A549 (cell line): ENCODE results near the gene TECRL. TPM values are rescaled to one million over a fixed set of nuclear protein-coding genes. Genes with fewer than 3 reads are reported as not detected.

Source experiments
- ATAC-seq, 2 experiments: fragments of 200-7000 bp in 1 of 2; fragments of >200 bp in 1 of 2; cut with Nextera tagmentation in 1 of 2; cut with Tn5 transposase in 1 of 2; 3 replicates each; pipeline versions ENCODE4 v1.8.0 to v1.9.1; 2018 to 2020; ENCODE audit warnings: mild to moderate bottlenecking in 1 of 2, moderate library complexity in 1 of 2
- CTCF ChIA-PET: fragments of 300-600 bp; sonication (Branson Sonifier 250); formaldehyde crosslinking; extraction: SDS; loops from one replicate; lab custom pipeline; 2021; ENCODE audit warnings: antibody characterized with exemption, inconsistent platforms; lab: Yijun Ruan, JAX
- POLR2A ChIA-PET: fragments of 350-600 bp; formaldehyde crosslinking; extraction: SDS; loops from one replicate; lab custom pipeline; 2021; ENCODE audit warnings: antibody characterized with exemption, inconsistent platforms; lab: Yijun Ruan, JAX
- DNase-seq, 2 experiments: peaks; one replicate each; pipeline versions ENCODE4 v3.0.0 to v3.0.0-alpha.2; 2011 to 2016; ENCODE audit warnings: low read depth in 1 of 2, low spot score in 1 of 2
- FAIRE-seq: peaks from 2 replicates; lab custom pipeline; 2011; peaks lifted over from hg19 to GRCh38; lab: Jason Lieb, UNC
- H3K27ac ChIP-seq, 2 experiments: fragments of >200 bp; sonication (Bioruptor Twin); formaldehyde crosslinking; 3 replicates each; pipeline ENCODE4 v1.5.1; 2016 to 2017
- H3K4me1 ChIP-seq: fragments of >200 bp; sonication (Bioruptor Twin); formaldehyde crosslinking; 3 replicates; pipeline ENCODE4 v1.6.1; 2016
- H3K4me2 ChIP-seq: fragments of >200 bp; sonication (Bioruptor Twin); formaldehyde crosslinking; 3 replicates; pipeline ENCODE4 v1.6.1; 2016
- H3K4me3 ChIP-seq: fragments of >200 bp; sonication (Bioruptor Twin); formaldehyde crosslinking; 3 replicates; pipeline ENCODE4 v1.5.1; 2016
- H3K9me3 ChIP-seq: fragments of >200 bp; sonication (Bioruptor Twin); formaldehyde crosslinking; 3 replicates; pipeline ENCODE4 v1.6.1; 2016
- BCL3 ChIP-seq: fragments of >200 bp; sonication (Bioruptor Twin); formaldehyde crosslinking; IDR thresholded peaks from 3 replicates; pipeline ENCODE4 v1.6.1; 2016
- CBX2 ChIP-seq: fragments of 200-600 bp; sonication (generic); IDR thresholded peaks from 2 replicates; pipeline ENCODE4 v1.6.1; 2016; ENCODE audit warnings: low read depth, mild to moderate bottlenecking, borderline replicate concordance
- CBX8 ChIP-seq: fragments of 200-600 bp; sonication (generic); IDR thresholded peaks from 2 replicates; pipeline ENCODE4 v1.6.1; 2016
- CEBPB ChIP-seq, 2 experiments: fragments of >200 bp in 1 of 2; sonication (Bioruptor Twin) in 1 of 2; formaldehyde crosslinking in 1 of 2; IDR thresholded peaks; 2 replicates each; pipeline ENCODE4 v1.6.1; 2012 to 2016
- EHMT2 ChIP-seq: fragments of 200-600 bp; sonication (generic); IDR thresholded peaks from 2 replicates; pipeline ENCODE4 v1.6.1; 2016; ENCODE audit warnings: antibody characterized with exemption, low read depth, mild to moderate bottlenecking, moderate library complexity
- ELK1 ChIP-seq: fragments of 150-350 bp; IDR thresholded peaks from 2 replicates; pipeline ENCODE4 v1.6.1; 2014; ENCODE audit warnings: low read depth, mild to moderate bottlenecking, low read length
- EP300 ChIP-seq, 2 experiments: fragments of >200 bp; sonication (Bioruptor Twin); formaldehyde crosslinking; IDR thresholded peaks; 2 replicates in 1 of 2; 3 replicates in 1 of 2; pipeline ENCODE4 v1.6.1; 2016 to 2017
- HEYL ChIP-seq: fragments of 250-450 bp; sonication (Bioruptor Pico); IDR thresholded peaks from 2 replicates; pipeline ENCODE4 v1.8.0; 2021; ENCODE audit warnings: mild to moderate bottlenecking, moderate library complexity
- HMGXB4 ChIP-seq: fragments of 250-450 bp; sonication (Bioruptor Pico); IDR thresholded peaks from 2 replicates; pipeline ENCODE4 v1.5.0; 2021; ENCODE audit warnings: mild to moderate bottlenecking, moderate library complexity, borderline replicate concordance
- JUNB ChIP-seq: fragments of >200 bp; sonication (Bioruptor Twin); formaldehyde crosslinking; IDR thresholded peaks from 2 replicates; pipeline ENCODE4 v1.6.1; 2016
- MAX ChIP-seq: IDR thresholded peaks from 2 replicates; pipeline ENCODE4 v1.6.1; 2012
- MAZ ChIP-seq: fragments of 150-350 bp; IDR thresholded peaks from 2 replicates; pipeline ENCODE4 v1.6.1; 2014; ENCODE audit warnings: antibody characterized with exemption, low read depth, low read length, borderline replicate concordance
- MYC ChIP-seq: IDR thresholded peaks from 2 replicates; pipeline ENCODE4 v1.6.1; 2012; ENCODE audit warnings: mild to moderate bottlenecking, inconsistent platforms, low read length, improper control_type of control experiment, borderline replicate concordance
- NFE2L2 ChIP-seq: fragments of 150-350 bp; conservative IDR thresholded peaks from 2 replicates; pipeline ENCODE4 v1.6.1; 2014; ENCODE audit warnings: low read length
- POLR2AphosphoS2 ChIP-seq: conservative IDR thresholded peaks from 2 replicates; pipeline ENCODE4 v1.6.1; 2012; ENCODE audit warnings: low read length, improper control_type of control experiment, inconsistent platforms
- RARB ChIP-seq: fragments of 250-450 bp; sonication (Bioruptor Pico); IDR thresholded peaks from 2 replicates; pipeline ENCODE4 v1.8.0; 2021; ENCODE audit warnings: mild to moderate bottlenecking, moderate library complexity
- ZFP36 ChIP-seq: fragments of 450-650 bp; IDR thresholded peaks from 2 replicates; pipeline ENCODE4 v1.6.1; 2014; ENCODE audit warnings: borderline replicate concordance; ENCODE audit not compliant: partially characterized antibody
- WGBS: methylation state at CpG from one replicate; pipeline ENCODE4 v1.1.6; 2017; ENCODE audit errors: missing lambda C conversion rate; 5-methylcytosine and 5-hydroxymethylcytosine counted together
- polyA plus RNA-seq, 4 experiments: library from polyadenylated mRNA; depleted of rRNA in 3 of 4; stranded (reverse); fragments of >200 nt; fragmentation: RNase III in 1 of 4; extraction: RNeasy Plus Mini Kit Qiagen cat#74134 plus additional on column Dnase treatment in 1 of 4; gene quantifications; 2 replicates in 3 of 4; 3 replicates in 1 of 4; pipeline ENCODE4 v1.2.3, GENCODE V29; 2011 to 2017

The TECRL gene
- polyA plus RNA-seq, 2 of the 4 experiments (the other 2 are of a cell fraction), result not detected

GRCh38 chr4:64353904-64354303 is 55.3 kb downstream of the TECRL start:
- 7% methylated on average over 2 of the region's 2 CpGs for whole genome bisulfite sequencing
- Histone ChIP-seq H3K4me1 (no peaks in the 10 kb centered on the region), H3K4me3 (no peak overlapping the region)
- ATAC-seq (no peak), DNase-seq (no peak), FAIRE-seq (no peak)
- CTCF ChIA-PET, result no interaction called here
- TF ChIP-seq BCL3 (no peak), NFE2L2 (no peak), CBX2 (no peak), CEBPB (IDR thresholded peaks at IDR 0.05) (no peak), MAX (no peak), MYC (no peak), HMGXB4 (no peak), EHMT2 (no peak)
- TF ChIP-seq, all 56 proteins: peak for 0
- no peak overlapping the region for H3K4me2 ChIP-seq
- H3K27ac ChIP-seq, result no peak overlapping the region
- no peaks in the 10 kb centered on the region for H3K9me3 ChIP-seq
- POLR2A ChIA-PET, result no interaction called here

- POLR2A ChIA-PET, result no interaction called here
- WGBS, result 23% methylated on average over 3 of the region's 3 CpGs
- CTCF ChIA-PET, result no interaction called here
- Histone ChIP-seq H3K4me2 (no peak overlapping the region), H3K4me3 (no peak overlapping the region), H3K27ac (no peak overlapping the region), H3K9me3 (no peaks in the 10 kb centered on the region), H3K4me1 (no peaks in the 10 kb centered on the region)
- DNase-seq (no peak), ATAC-seq (no peak), FAIRE-seq (no peak)
- TF ChIP-seq NFE2L2 (no peak), HEYL (CRISPR knock-in tag) (no peak), HMGXB4 (no peak), EP300 (IDR thresholded peaks at IDR 0.05) (no peak), CBX8 (no peak), POLR2AphosphoS2 (no peak), JUNB (no peak), CEBPB (IDR thresholded peaks at IDR 0.05) (no peak), ELK1 (no peak), ZFP36 (no peak), MAZ (no peak), RARB (no peak)
Observed at GRCh38 chr4:64341711-64342110, 67.5 kb downstream of the TECRL start.
